IMR-90 (cell line): ENCODE data around the gene MAMDC4.

Experiments
- CTCF ChIP-seq: conservative IDR thresholded peaks from 2 replicates; pipeline ENCODE4 v1.5.1; 2012; ENCODE audit warnings: mild to moderate bottlenecking, low read depth, low read length, improper control_type of control experiment
- POLR2A ChIP-seq: IDR thresholded peaks from 2 replicates; pipeline ENCODE4 v1.6.1; 2012; ENCODE audit warnings: mild to moderate bottlenecking, low read depth, low read length

- TF ChIP-seq POLR2A (no peak), CTCF (no peak)
Measured at GRCh38 chr9:136902259-136902821, 50.2 kb downstream of the MAMDC4 start.
